GM18951 (cell line): ENCODE measurements around the gene NELL2.

Source experiments
- POLR2A ChIP-seq: IDR thresholded peaks from 4 replicates; pipeline ENCODE4 v1.6.1; 2011; ENCODE audit warnings: mild to moderate bottlenecking; ENCODE audit not compliant: insufficient read length, insufficient read depth; ENCODE audit errors: extremely low read depth
- in situ Hi-C: fragments of 300-500 bp; cut with MboI; formaldehyde crosslinking; loops from one replicate; pipeline ENCODE4 v1.12.0; 2022; ENCODE audit warnings: low sequenced_read_pairs, mixed read lengths, inconsistent platforms; ENCODE audit not compliant: unreplicated experiment

NELL2 gene

GRCh38 chr12:44574586-44574985 lies 301.5 kb downstream of the NELL2 start:
- no peak for TF ChIP-seq POLR2A
- in situ Hi-C loops = no loop called here

- in situ Hi-C loops = no loop called here
- TF ChIP-seq POLR2A = no peak
Measured at GRCh38 chr12:44573723-44574122, 302.4 kb downstream of the NELL2 start.

- in situ Hi-C loops = no loop called here
Measured at GRCh38 chr12:44571006-44571550, 305.0 kb downstream of the NELL2 start.

GRCh38 chr12:44570036-44570583 lies 306.0 kb downstream of the NELL2 start:
- TF ChIP-seq POLR2A = no peak
- in situ Hi-C loops = no loop called here

More at GRCh38 chr12:44571006-44571550, 305.0 kb downstream of the NELL2 start:
- TF ChIP-seq POLR2A = no peak

- in situ Hi-C loops = no loop called here
- no peak for TF ChIP-seq POLR2A
Measured at GRCh38 chr12:44565163-44565562, 311.0 kb downstream of the NELL2 start.

GRCh38 chr12:44563486-44563885 lies 312.6 kb downstream of the NELL2 start:
- in situ Hi-C loops = no loop called here
- no peak for TF ChIP-seq POLR2A

- in situ Hi-C loops = no loop called here
- no peak for TF ChIP-seq POLR2A
Measured at GRCh38 chr12:44558340-44559100, 317.6 kb downstream of the NELL2 start.

- TF ChIP-seq POLR2A = no peak
- in situ Hi-C loops = no loop called here
Measured at GRCh38 chr12:44555454-44555853, 320.7 kb downstream of the NELL2 start.

- in situ Hi-C loops = no loop called here
- no peak for TF ChIP-seq POLR2A
Measured at GRCh38 chr12:44551631-44552030, 324.5 kb downstream of the NELL2 start.

- in situ Hi-C loops = no loop called here
- no peak for TF ChIP-seq POLR2A
Measured at GRCh38 chr12:44550377-44550776, 325.7 kb downstream of the NELL2 start.

- in situ Hi-C loops = no loop called here
- TF ChIP-seq POLR2A = no peak
Measured at GRCh38 chr12:44546060-44546459, 330.1 kb downstream of the NELL2 start.

GRCh38 chr12:44544018-44544417 lies 332.1 kb downstream of the NELL2 start:
- TF ChIP-seq POLR2A = no peak
- in situ Hi-C loops = no loop called here

- in situ Hi-C loops = no loop called here
- no peak for TF ChIP-seq POLR2A
Measured at GRCh38 chr12:44542716-44543115, 333.4 kb downstream of the NELL2 start.

- in situ Hi-C loops = no loop called here
- no peak for TF ChIP-seq POLR2A
Measured at GRCh38 chr12:44537354-44537753, 338.8 kb downstream of the NELL2 start.

- in situ Hi-C loops = no loop called here
Measured at GRCh38 chr12:44532940-44533339, 343.2 kb downstream of the NELL2 start.

More at GRCh38 chr12:44532940-44533339, 343.2 kb downstream of the NELL2 start:
- TF ChIP-seq POLR2A = no peak
